SHP77 treated with DMSO at 0.1 percent for 48 hours (cell line): ENCODE measurements around the gene VEGFA.

ENCODE experiments used
- DNase-seq: peaks from one replicate; lab custom pipeline; 2025; lab: John Stamatoyannopoulos, UW

The VEGFA gene

GRCh38 chr6:43821101-43821886 lies 51.3 kb downstream of the VEGFA start:
- DNase-seq = no peak

GRCh38 chr6:43823390-43823789 lies 53.4 kb downstream of the VEGFA start:
- no peak for DNase-seq

- DNase-seq = no peak
Observed at GRCh38 chr6:43823879-43824702, 54.1 kb downstream of the VEGFA start.

- DNase-seq = no peak
Observed at GRCh38 chr6:43824703-43825064, 54.7 kb downstream of the VEGFA start.

- DNase-seq = no peak
Observed at GRCh38 chr6:43825187-43826115, 55.4 kb downstream of the VEGFA start.

- no peak for DNase-seq
Observed at GRCh38 chr6:43826730-43827129, 56.7 kb downstream of the VEGFA start.

GRCh38 chr6:43827898-43828297 lies 57.9 kb downstream of the VEGFA start:
- no peak for DNase-seq

GRCh38 chr6:43828711-43829110 lies 58.7 kb downstream of the VEGFA start:
- no peak for DNase-seq

- DNase-seq = no peak
Observed at GRCh38 chr6:43829470-43829869, 59.5 kb downstream of the VEGFA start.

GRCh38 chr6:43830775-43831174 lies 60.8 kb downstream of the VEGFA start:
- DNase-seq = no peak

GRCh38 chr6:43831191-43831590 lies 61.2 kb downstream of the VEGFA start:
- DNase-seq = no peak

GRCh38 chr6:43833223-43833995 lies 63.4 kb downstream of the VEGFA start:
- no peak for DNase-seq

GRCh38 chr6:43833996-43834390 lies 64.0 kb downstream of the VEGFA start:
- no peak for DNase-seq

GRCh38 chr6:43834528-43835155 lies 64.6 kb downstream of the VEGFA start:
- DNase-seq = no peak

- no peak for DNase-seq
Observed at GRCh38 chr6:43835872-43836419, 65.9 kb downstream of the VEGFA start.
